ENCODE results near the gene RSRP1.
"Not testable (repeated sequence)": the region's sequence is repeated elsewhere in the genome, so short reads cannot be mapped to it uniquely, and the experiment has no call there.

The RSRP1 gene, protein sequence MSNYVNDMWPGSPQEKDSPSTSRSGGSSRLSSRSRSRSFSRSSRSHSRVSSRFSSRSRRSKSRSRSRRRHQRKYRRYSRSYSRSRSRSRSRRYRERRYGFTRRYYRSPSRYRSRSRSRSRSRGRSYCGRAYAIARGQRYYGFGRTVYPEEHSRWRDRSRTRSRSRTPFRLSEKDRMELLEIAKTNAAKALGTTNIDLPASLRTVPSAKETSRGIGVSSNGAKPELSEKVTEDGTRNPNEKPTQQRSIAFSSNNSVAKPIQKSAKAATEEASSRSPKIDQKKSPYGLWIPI

GRCh38 chr1:25247024-25247828 lies at the start of gene RSRP1:
RSRP1 (minus strand) TSS chr1:25247454; CDS start chr1:25246963, 491 bp downstream.
- DNase-seq: peak; percentile 96

DNA sequence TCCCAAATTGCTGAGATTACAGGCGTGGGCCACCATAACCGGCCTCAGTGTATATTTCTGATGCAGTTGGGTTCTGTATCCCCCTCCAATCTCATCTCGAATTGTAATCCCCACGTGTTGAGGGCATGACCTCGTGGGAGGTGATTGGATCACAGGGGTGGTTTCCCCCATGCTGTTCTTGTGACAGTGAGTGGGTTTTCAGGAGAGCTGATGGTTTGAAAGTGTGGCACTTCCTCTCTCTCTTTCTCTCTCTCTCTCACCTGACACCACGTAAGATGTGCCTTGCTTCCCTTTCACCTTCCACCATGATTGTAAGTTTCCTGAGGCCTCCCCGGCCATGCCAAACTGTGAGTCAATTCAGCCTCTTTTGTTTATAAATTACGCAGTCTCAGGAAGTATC lies 49.2 kb upstream of the RSRP1 start:
- not testable (repeated sequence) for DNase-seq

DNA sequence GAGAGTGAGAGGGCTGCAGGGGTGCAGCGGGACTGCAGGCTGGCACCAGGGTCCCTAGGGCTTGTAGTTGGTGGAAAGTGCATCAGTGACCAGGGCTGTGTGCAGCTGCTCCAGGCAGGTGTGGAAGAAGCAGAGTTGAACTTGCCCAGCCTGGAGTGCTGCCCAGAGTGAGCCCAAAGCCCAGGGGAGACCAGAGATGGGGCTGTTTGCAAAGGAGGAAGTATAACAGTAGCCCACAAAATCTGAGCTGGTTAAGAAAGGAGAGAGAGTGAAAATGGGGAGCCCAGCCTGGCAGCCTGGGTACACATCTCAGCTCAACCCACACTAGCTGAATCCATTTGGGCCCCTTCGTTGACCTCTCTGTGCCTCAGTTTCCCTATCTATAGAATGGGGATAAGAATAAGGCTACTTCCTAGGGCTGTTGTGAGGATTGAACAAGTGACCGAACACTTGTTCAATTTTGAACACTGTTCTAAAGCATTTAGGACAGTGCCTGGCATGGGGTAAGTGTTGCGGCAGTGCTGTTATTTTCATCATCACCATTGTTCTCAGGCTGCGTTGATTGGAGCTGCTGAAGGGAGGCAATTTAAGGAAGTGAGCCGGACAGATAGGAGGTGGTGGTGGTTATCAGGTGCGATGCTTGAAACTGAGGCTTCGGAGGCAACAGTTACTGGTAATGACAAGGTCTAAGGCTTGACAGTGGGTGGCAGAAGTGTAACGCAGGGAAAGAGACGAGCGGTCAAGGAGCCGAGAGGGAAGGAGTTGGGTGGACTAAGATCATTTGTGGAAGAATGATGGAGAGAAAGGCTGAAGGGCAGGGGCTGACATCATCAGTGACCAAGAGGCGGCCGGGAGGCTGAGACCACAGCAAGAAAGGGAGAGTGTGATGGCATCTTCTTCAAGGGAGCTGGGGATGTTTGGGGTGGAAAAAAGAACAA lies 47.9 kb upstream of the RSRP1 start:
- not testable (repeated sequence) for DNase-seq

DNA sequence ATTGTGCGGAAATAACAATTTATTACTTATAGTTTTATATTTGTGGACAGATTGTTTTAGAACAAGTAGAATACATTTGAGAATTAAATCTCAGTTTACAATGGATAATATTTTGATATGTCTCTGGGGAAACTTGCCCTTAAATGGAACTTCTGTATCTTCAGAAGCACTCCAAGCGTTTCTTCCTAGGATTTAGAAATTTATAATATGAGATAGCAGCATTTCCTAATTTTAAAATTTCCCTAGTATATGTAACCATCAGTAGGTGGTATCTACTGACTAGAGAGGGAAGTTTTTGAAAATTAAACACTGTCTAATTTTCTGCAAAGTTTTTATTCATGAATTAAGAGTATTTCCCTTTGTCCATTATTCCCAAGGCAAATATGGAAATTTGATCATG lies 46.2 kb upstream of the RSRP1 start:
- DNase-seq: not testable (repeated sequence)

DNA sequence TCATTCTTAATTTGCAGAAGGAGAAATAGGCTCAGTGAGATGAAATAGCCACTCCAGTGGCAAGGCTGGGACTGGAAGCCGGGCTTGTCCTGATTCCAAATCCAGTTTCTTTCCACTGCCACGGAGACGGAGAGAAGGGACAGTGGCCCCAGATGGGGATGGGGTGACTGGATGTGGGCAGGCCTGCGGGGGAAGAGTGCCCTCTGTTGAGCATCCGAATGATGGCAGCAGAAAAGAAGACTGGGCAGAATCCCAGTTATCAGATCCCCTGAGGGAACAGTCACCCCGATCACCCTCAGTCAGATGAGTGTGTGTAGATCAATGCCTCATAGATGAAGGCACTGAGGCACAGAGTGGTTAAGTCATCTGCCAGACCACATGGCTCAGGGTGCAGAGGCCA lies 42.8 kb upstream of the RSRP1 start:
- not testable (repeated sequence) for DNase-seq

DNA sequence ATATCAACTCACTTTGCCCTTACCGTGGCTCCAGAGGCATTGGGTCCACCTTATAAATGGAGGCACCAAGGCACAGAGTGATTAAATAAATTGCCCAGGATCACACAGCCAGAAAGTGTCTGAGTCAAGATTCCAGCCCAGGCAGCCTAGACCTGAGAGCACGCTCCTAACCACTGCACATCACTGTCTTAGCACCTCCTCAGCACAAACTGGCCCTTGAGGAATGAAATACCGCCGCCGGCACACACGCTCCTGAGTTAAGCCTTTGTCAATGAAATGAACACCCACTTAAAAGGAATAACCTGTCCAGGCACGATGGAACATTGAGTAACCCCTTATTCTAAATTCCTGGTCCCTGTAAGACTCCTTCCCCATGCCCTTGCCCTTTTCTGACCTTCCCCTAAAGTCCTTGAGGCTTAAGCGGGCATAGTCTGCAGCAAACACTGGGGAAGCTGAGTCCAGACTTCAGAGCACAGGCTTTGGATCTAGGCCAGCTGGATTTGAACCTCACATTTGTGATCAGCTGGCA lies 41.4 kb upstream of the RSRP1 start:
- DNase-seq: not testable (repeated sequence)

DNA sequence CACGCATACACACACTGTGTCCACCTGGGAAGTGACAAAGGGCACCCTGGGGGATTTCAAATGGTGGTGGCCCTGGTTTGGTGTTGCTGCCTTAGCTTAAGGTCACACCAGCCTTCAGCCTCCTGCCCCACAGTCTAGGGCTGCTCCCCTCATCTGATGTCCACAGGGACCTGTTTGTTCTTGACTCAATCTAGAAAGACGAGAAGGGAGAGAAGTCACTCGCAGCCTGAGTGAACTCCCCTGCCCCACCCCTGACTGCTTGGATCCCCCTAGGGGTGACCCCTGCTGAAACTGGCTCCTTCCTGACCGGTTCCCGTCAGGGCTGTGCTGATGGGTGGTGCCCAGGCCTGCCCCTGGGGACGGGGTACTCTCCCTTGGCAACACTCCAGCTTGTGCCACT lies 39.9 kb upstream of the RSRP1 start:
- DNase-seq: not testable (repeated sequence)

- DNase-seq: not testable (repeated sequence)
These were observed 38.6 kb upstream of the RSRP1 start for GRCh38 chr1:25285862-25286261.

GRCh38 chr1:25279693-25280111 lies 32.4 kb upstream of the RSRP1 start:
- not testable (repeated sequence) for DNase-seq

DNA sequence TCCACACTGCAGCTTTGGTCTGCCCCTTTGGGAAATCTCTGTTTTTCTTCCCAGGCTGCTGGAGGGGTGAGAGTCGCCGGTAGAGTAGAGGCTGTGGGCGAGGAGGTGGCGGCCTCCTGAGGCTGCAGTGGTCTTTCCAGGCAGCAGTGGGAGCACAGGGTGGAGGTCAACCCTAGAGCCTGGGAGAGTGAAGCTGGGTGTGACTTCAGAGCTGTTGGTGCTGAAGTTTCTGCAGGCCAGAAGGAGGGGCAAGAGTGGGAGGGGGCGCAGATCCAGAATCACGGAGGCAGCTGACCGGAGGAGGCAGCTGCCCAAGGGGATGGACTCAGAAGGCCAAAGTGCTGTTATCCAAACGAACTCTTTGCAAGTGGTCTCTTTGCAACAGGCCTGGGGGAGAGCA lies 31.5 kb upstream of the RSRP1 start:
- not testable (repeated sequence) for DNase-seq

- DNase-seq: not testable (repeated sequence)
These were observed 31.1 kb upstream of the RSRP1 start for GRCh38 chr1:25278358-25278757.

GRCh38 chr1:25277295-25277694 lies 30.0 kb upstream of the RSRP1 start:
- not testable (repeated sequence) for DNase-seq

GRCh38 chr1:25275648-25276047 lies 28.4 kb upstream of the RSRP1 start:
- not testable (repeated sequence) for DNase-seq

DNA sequence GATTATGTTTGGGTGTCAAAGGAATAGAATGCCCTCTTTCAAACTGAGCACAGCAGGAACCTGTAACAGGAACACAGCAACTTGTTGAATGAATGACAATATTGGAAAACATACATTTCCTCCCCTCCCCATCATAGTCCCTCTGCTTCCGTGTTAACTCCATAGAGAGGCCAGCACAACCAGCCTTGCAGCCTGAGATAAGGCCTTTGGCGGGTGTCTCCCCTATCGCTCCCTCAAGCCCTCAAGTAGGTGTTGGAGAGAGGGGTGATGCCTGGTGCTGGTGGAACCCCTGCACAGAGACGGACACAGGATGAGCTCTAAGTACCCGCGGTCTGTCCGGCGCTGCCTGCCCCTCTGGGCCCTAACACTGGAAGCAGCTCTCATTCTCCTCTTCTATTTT lies 25.0 kb upstream of the RSRP1 start, which contains the start of gene RHD:
TSS of gene RHD (plus strand) at position 272 of the 400 bp plus-strand sequence. CDS start at position 311, 39 bp downstream.
- not testable (repeated sequence) for DNase-seq

GRCh38 chr1:25268143-25268760 lies 21.0 kb upstream of the RSRP1 start:
- not testable (repeated sequence) for DNase-seq

GRCh38 chr1:25267288-25268142 lies 20.3 kb upstream of the RSRP1 start:
- peak; percentile 72 for DNase-seq

GRCh38 chr1:25266554-25267287 lies 19.5 kb upstream of the RSRP1 start:
- DNase-seq: not testable (repeated sequence)

- not testable (repeated sequence) for DNase-seq
These were observed 13.1 kb upstream of the RSRP1 start for GRCh38 chr1:25260336-25260735.

GRCh38 chr1:25259813-25260212 lies 12.6 kb upstream of the RSRP1 start:
- DNase-seq: peak; percentile 47

DNA sequence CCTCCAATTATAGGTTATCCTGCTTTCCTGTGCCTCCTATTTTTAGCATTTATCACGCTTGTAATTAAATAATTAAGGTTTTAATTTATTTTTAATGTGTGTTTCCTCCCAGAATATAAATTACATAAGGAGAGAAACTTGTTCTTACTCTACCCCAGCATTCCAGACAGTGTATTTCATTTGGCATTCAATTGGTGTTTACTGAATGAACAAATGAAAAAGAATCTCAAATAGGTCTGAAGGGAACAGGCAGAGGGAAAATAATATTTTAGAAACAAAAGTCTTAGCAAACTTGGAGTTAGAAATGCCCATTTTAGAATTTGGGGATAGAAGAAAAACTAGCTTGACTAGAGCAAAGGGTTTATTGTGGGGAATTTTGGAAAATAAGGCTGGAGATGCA lies 9.9 kb upstream of the RSRP1 start:
- DNase-seq: no peak

All from HCEC 1CT (cell line).